ENCODE measurements around the gene ZBTB46.

GRCh38 chr20:63768591-63769515 lies 62.2 kb downstream of the ZBTB46 start:
- TF ChIP-seq ATF3 (IDR thresholded peaks at IDR 0.05), result no peak
- no peak for TF ChIP-seq CTCF (IDR thresholded peaks at IDR 0.05; ENCODE audit: low read depth, low read length, missing input control)
- TF ChIP-seq YY1 (IDR thresholded peaks at IDR 0.05), result no peak
- TF ChIP-seq RAD21 (IDR thresholded peaks at IDR 0.05), result no peak
- no peak for TF ChIP-seq FOXA1 (IDR thresholded peaks at IDR 0.05)
- no peak for TF ChIP-seq EGR1 (IDR thresholded peaks at IDR 0.05; ENCODE audit: low read depth in 2 of 2)
- no peak for TF ChIP-seq HNF4G (IDR thresholded peaks at IDR 0.05)
- TF ChIP-seq TAF1 (conservative IDR thresholded peaks at IDR 0.05), result no peak
- TF ChIP-seq JUND (IDR thresholded peaks at IDR 0.05), result no peak
- no peak for TF ChIP-seq SP1 (IDR thresholded peaks at IDR 0.05)
- no peak for TF ChIP-seq REST (IDR thresholded peaks at IDR 0.05)
- TF ChIP-seq ZBTB33 (IDR thresholded peaks at IDR 0.05), result no peak
